HCT116 (cell line): Measurements from ENCODE around the gene ACLY. TPM values are rescaled to one million over a fixed set of nuclear protein-coding genes. Genes with fewer than 3 reads are reported as not detected.

Experiments
- ATAC-seq: fragments of 200-7000 bp; cut with Tn5 transposase; 2 replicates; pipeline ENCODE4 v1.9.1; 2020; ENCODE audit warnings: mild to moderate bottlenecking, moderate library complexity
- BruUV-seq: library from RNA; stranded (reverse); fragments of 400-500 nt; replicated peaks from 2 replicates; lab custom pipeline; 2021; lab: Mats Ljungman, UMichigan
- CTCF ChIA-PET: fragments of 300-600 bp; sonication (Branson Sonifier 250); formaldehyde crosslinking; loops from one replicate; lab custom pipeline; 2021; ENCODE audit warnings: antibody characterized with exemption; lab: Charles Lee
- POLR2A ChIA-PET: fragments of 300-600, 350-600 bp; sonication (Branson Sonifier 250); formaldehyde crosslinking; loops from one replicate; lab custom pipeline; 2021; ENCODE audit warnings: antibody characterized with exemption; lab: Charles Lee
- RAD21 ChIA-PET, 2 experiments: fragments of 300-600 bp; sonication (Branson Sonifier 250); formaldehyde crosslinking; loops; one replicate each; lab custom pipeline; 2023; ENCODE audit warnings: low total read pairs in 2 of 2; ENCODE audit not compliant: uncharacterized antibody in 2 of 2, unreplicated experiment in 2 of 2, low non-redundant PET in 1 of 2; lab: Charles Lee
- DNase-seq: peaks from one replicate; pipeline ENCODE4 v3.0.0-alpha.2; 2010; ENCODE audit warnings: low read depth, low spot score
- H2AFZ ChIP-seq: fragments of 200-600 bp; shearing (Covaris generic), sonication (generic); 2 replicates; pipeline ENCODE4 v1.6.1; 2017; ENCODE audit warnings: low read depth, mixed run types, mixed read lengths, antibody characterized with exemption, low read length; ENCODE audit not compliant: poor library complexity, severe bottlenecking
- H3K27ac ChIP-seq: 2 replicates; pipeline ENCODE4 v1.5.1; 2012; ENCODE audit warnings: low read depth, low read length
- H3K27me3 ChIP-seq: fragments of 200-600 bp; sonication (generic); 2 replicates; pipeline ENCODE4 v1.6.1; 2016; ENCODE audit warnings: mixed run types, low read length, mixed read lengths; ENCODE audit not compliant: insufficient read depth
- H3K36me3 ChIP-seq, 2 experiments: fragments of 200-500 bp in 1 of 2; fragments of 200-600 bp in 1 of 2; sonication (Bioruptor generic) in 1 of 2; sonication (generic) in 1 of 2; 2 replicates each; pipeline versions ENCODE4 v1.5.1 to v1.6.1; 2014 to 2016; ENCODE audit warnings: low read length in 2 of 2, inconsistent platforms in 1 of 2, mixed read lengths in 1 of 2, mixed run types in 1 of 2; ENCODE audit not compliant: insufficient read depth in 2 of 2, control insufficient read depth in 1 of 2
- H3K4me1 ChIP-seq, 2 experiments: fragments of 200-600 bp in 1 of 2; sonication (generic) in 1 of 2; 2 replicates each; pipeline versions ENCODE4 v1.5.1 to v1.6.1; 2012 to 2017; ENCODE audit warnings: low read length in 2 of 2, inconsistent platforms in 1 of 2, mild to moderate bottlenecking in 1 of 2, mixed read lengths in 1 of 2, mixed run types in 1 of 2, moderate library complexity in 1 of 2; ENCODE audit not compliant: insufficient read depth in 2 of 2, control insufficient read depth in 1 of 2
- H3K4me2 ChIP-seq: fragments of 200-600 bp; sonication (generic); 2 replicates; pipeline ENCODE4 v1.6.1; 2017; ENCODE audit warnings: mixed run types, low read length, mixed read lengths
- H3K4me3 ChIP-seq, 2 experiments: fragments of 200-600 bp in 1 of 2; sonication (generic) in 1 of 2; replicated peaks in 1 of 2; 2 replicates each; pipeline ENCODE4 v1.5.1; 2011 to 2016; ENCODE audit warnings: low read length in 2 of 2, control low read depth in 1 of 2, low read depth in 1 of 2, mild to moderate bottlenecking in 1 of 2, mixed read lengths in 1 of 2, mixed run types in 1 of 2
- H3K79me2 ChIP-seq: fragments of 200-600 bp; sonication (generic); 2 replicates; pipeline ENCODE4 v1.6.1; 2017; ENCODE audit warnings: mild to moderate bottlenecking, mixed run types, low read length, moderate library complexity, mixed read lengths; ENCODE audit not compliant: insufficient read depth
- H3K9ac ChIP-seq: fragments of 200-600 bp; sonication (generic); 2 replicates; pipeline ENCODE4 v1.6.1; 2016; ENCODE audit warnings: low read length, mixed read lengths
- H3K9me2 ChIP-seq: fragments of 200-600 bp; sonication (generic), shearing (Covaris generic); 2 replicates; pipeline ENCODE4 v1.6.1; 2017; ENCODE audit warnings: mixed run types, mild to moderate bottlenecking, moderate library complexity; ENCODE audit not compliant: insufficient read depth
- H3K9me3 ChIP-seq, 2 experiments: fragments of 200-500 bp in 1 of 2; fragments of 200-600 bp in 1 of 2; sonication (Bioruptor generic) in 1 of 2; sonication (generic) in 1 of 2; 2 replicates each; pipeline ENCODE4 v1.6.1; 2014 to 2017; ENCODE audit warnings: low read length in 2 of 2, mixed read lengths in 2 of 2, inconsistent platforms in 1 of 2, low read depth in 1 of 2, mild to moderate bottlenecking in 1 of 2, mixed run types in 1 of 2, moderate library complexity in 1 of 2; ENCODE audit not compliant: control insufficient read depth in 1 of 2, insufficient read depth in 1 of 2
- H4K20me1 ChIP-seq: fragments of 200-600 bp; sonication (generic), shearing (Covaris generic); 2 replicates; pipeline ENCODE4 v1.6.1; 2017; ENCODE audit warnings: mixed run types, mild to moderate bottlenecking, moderate library complexity; ENCODE audit not compliant: insufficient read depth
- ATF3 ChIP-seq: IDR thresholded peaks from 2 replicates; pipeline ENCODE4 v1.6.1; 2012
- CBX3 ChIP-seq: IDR thresholded peaks from 2 replicates; pipeline ENCODE4 v1.6.1; 2012; ENCODE audit warnings: low read depth
- CEBPB ChIP-seq: IDR thresholded peaks from 2 replicates; pipeline ENCODE4 v1.6.1; 2012; ENCODE audit warnings: low read depth
- EGR1 ChIP-seq: IDR thresholded peaks from 2 replicates; pipeline ENCODE4 v1.6.1; 2012; ENCODE audit warnings: low read depth
- ELF1 ChIP-seq: IDR thresholded peaks from 2 replicates; pipeline ENCODE4 v1.6.1; 2012; ENCODE audit warnings: low read depth, borderline replicate concordance
- FOSL1 ChIP-seq: IDR thresholded peaks from 2 replicates; pipeline ENCODE4 v1.6.1; 2012; ENCODE audit warnings: low read depth
- JUND ChIP-seq: IDR thresholded peaks from 2 replicates; pipeline ENCODE4 v1.6.1; 2012
- POLR2A ChIP-seq: IDR thresholded peaks from 2 replicates; pipeline ENCODE4 v1.7.0; 2011; ENCODE audit warnings: borderline replicate concordance; ENCODE audit not compliant: insufficient read depth, insufficient read length; ENCODE audit errors: extremely low read depth
- POLR2AphosphoS5 ChIP-seq: IDR thresholded peaks from 2 replicates; pipeline ENCODE4 v1.6.1; 2011; ENCODE audit warnings: mild to moderate bottlenecking, low read depth, low read length, moderate library complexity
- RAD21 ChIP-seq: IDR thresholded peaks from 2 replicates; pipeline ENCODE4 v1.6.1; 2012; ENCODE audit warnings: low read depth, mild to moderate bottlenecking
- SIN3A ChIP-seq: IDR thresholded peaks from 2 replicates; pipeline ENCODE4 v1.6.1; 2012; ENCODE audit warnings: low read depth
- SP1 ChIP-seq: IDR thresholded peaks from 2 replicates; pipeline ENCODE4 v1.6.1; 2012; ENCODE audit warnings: low read depth
- YY1 ChIP-seq: IDR thresholded peaks from 2 replicates; pipeline ENCODE4 v1.6.1; 2011; ENCODE audit warnings: low read length, low read depth, moderate library complexity, mild to moderate bottlenecking; ENCODE audit not compliant: insufficient replicate concordance; ENCODE audit errors: extremely low read depth
- ZFX ChIP-seq: fragments of 450-650 bp; IDR thresholded peaks from 2 replicates; pipeline ENCODE4 v1.6.1; 2017
- ZNF274 ChIP-seq: fragments of 200-500 bp; sonication (Bioruptor generic); IDR thresholded peaks from 2 replicates; pipeline ENCODE4 v1.6.1; 2014; ENCODE audit warnings: mild to moderate bottlenecking, low read depth, low read length, inconsistent platforms
- intact Hi-C: fragments of 100-400 bp; cut with micrococcal nuclease; formaldehyde crosslinking; loops from 2 replicates; pipeline ENCODE4 v1.10.0; 2022
- total RNA-seq: library from RNA; stranded (reverse); gene quantifications from one replicate; pipeline ENCODE4 v1.2.1, GENCODE V29; 2021; ENCODE audit not compliant: unreplicated experiment
- TF ChIP-seq, protein P1 (sequence below), 3 experiments: fragments of 200-600 bp in 1 of 3; sonication (generic) in 1 of 3; IDR thresholded peaks in 2 of 3; conservative IDR thresholded peaks in 1 of 3; 2 replicates each; pipeline ENCODE4 v1.5.1; 2012 to 2017; ENCODE audit warnings: low read depth in 2 of 3, low read length in 2 of 3, antibody characterized with exemption in 1 of 3, borderline replicate concordance in 1 of 3, control low read depth in 1 of 3, mild to moderate bottlenecking in 1 of 3, mixed read lengths in 1 of 3, mixed run types in 1 of 3, moderate library complexity in 1 of 3; ENCODE audit not compliant: insufficient read depth in 1 of 3
- TF ChIP-seq, protein P2 (sequence below): IDR thresholded peaks from 2 replicates; pipeline ENCODE4 v1.6.1; 2012

The ACLY gene
- total RNA-seq, 1 experiment from 2014 or later = 222 TPM

GRCh38 chr17:41863074-41863848 lies 55.5 kb downstream of the ACLY start:
- Histone ChIP-seq H3K4me1 (peaks cover 9 to 18% of the 10 kb centered on the region in 2 experiments; a peak in 3 of 4 replicates), H3K4me2 (peak overlapping the region; percentile 97), H2AFZ (no peak overlapping the region), H3K79me2 (peaks cover 65% of the 10 kb centered on the region), H3K4me3 (peak overlapping the region; percentile 95 to 100; a peak in 3 of 4 replicates), H3K9me2 (no peaks in the 10 kb centered on the region), H4K20me1 (no peaks in the 10 kb centered on the region), H3K36me3 (peaks cover 4 to 5% of the 10 kb centered on the region in 2 experiments), H3K9me3 (no peaks in the 10 kb centered on the region), H3K27me3 (no peaks in the 10 kb centered on the region), H3K9ac (0 out of 2 replicates have a peak overlapping the region, but pooled peaks have one; percentile 99), H3K27ac (no peak overlapping the region)
- TF ChIP-seq POLR2A = no peak
- TF ChIP-seq ZFX = no peak
- TF ChIP-seq FOSL1 = no peak
- no peak for TF ChIP-seq SIN3A
- TF ChIP-seq ELF1 = no peak
- TF ChIP-seq JUND = no peak
- TF ChIP-seq CEBPB = no peak
- TF ChIP-seq SP1 = no peak
- TF ChIP-seq EGR1 = no peak
- no peak for TF ChIP-seq YY1
- TF ChIP-seq ATF3 = no peak
- TF ChIP-seq, protein P1, sequence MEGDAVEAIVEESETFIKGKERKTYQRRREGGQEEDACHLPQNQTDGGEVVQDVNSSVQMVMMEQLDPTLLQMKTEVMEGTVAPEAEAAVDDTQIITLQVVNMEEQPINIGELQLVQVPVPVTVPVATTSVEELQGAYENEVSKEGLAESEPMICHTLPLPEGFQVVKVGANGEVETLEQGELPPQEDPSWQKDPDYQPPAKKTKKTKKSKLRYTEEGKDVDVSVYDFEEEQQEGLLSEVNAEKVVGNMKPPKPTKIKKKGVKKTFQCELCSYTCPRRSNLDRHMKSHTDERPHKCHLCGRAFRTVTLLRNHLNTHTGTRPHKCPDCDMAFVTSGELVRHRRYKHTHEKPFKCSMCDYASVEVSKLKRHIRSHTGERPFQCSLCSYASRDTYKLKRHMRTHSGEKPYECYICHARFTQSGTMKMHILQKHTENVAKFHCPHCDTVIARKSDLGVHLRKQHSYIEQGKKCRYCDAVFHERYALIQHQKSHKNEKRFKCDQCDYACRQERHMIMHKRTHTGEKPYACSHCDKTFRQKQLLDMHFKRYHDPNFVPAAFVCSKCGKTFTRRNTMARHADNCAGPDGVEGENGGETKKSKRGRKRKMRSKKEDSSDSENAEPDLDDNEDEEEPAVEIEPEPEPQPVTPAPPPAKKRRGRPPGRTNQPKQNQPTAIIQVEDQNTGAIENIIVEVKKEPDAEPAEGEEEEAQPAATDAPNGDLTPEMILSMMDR (IDR thresholded peaks at IDR 0.05 in 2 of 3, conservative IDR thresholded peaks at IDR 0.05 in 1 of 3; ENCODE audit: borderline replicate concordance in 1 of 3, insufficient read depth in 1 of 3, low read depth in 2 of 3, low read length in 2 of 3) = no peak
- TF ChIP-seq RAD21 = no peak
- TF ChIP-seq ZNF274 = no peak
- TF ChIP-seq, protein P2, sequence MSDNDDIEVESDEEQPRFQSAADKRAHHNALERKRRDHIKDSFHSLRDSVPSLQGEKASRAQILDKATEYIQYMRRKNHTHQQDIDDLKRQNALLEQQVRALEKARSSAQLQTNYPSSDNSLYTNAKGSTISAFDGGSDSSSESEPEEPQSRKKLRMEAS = no peak
- TF ChIP-seq POLR2AphosphoS5 = no peak
- TF ChIP-seq CBX3 = no peak
- BruUV-seq = no TSS peak
- POLR2A ChIA-PET = interaction anchor here (0.7 kb wide), 1 partner anchor 10 kb away, joined by 3 read pairs; no protein-coding TSS in a partner anchor
- no peak for ATAC-seq
- intact Hi-C loops = no loop called here
- DNase-seq = no peak
- RAD21 ChIA-PET = interaction anchor here in 1 of 2 experiments (0.6 to 0.7 kb wide), 2 partner anchors 19 to 175 kb away, joined by 3 read pairs; partner anchors contain the start of gene EIF1
- CTCF ChIA-PET = interaction anchor here (0.6 kb wide), 1 partner anchor 670 kb away, joined by 3 read pairs; no protein-coding TSS in a partner anchor
